ENCODE measurements around the gene LRPAP1.
"Not testable (repeated sequence)": the region's sequence is repeated elsewhere in the genome, so short reads cannot be mapped to it uniquely, and the experiment has no call there.

Gene LRPAP1

GRCh38 chr4:3461515-3462291 lies 70.5 kb downstream of the LRPAP1 start:
- DNase-seq (ENCODE audit: low read depth) = no peak

GRCh38 chr4:3460926-3461325 lies 71.3 kb downstream of the LRPAP1 start:
- DNase-seq (ENCODE audit: low read depth) = no peak

GRCh38 chr4:3459156-3459555 lies 73.1 kb downstream of the LRPAP1 start:
- DNase-seq (ENCODE audit: low read depth) = not testable (repeated sequence)

GRCh38 chr4:3458371-3458770 lies 73.9 kb downstream of the LRPAP1 start:
- no peak for DNase-seq (ENCODE audit: low read depth)

GRCh38 chr4:3455596-3455995 lies 76.6 kb downstream of the LRPAP1 start:
- not testable (repeated sequence) for DNase-seq (ENCODE audit: low read depth)

Data from HS-27A (cell line).